Measurements from ENCODE around the gene MAGI1. TPM values are rescaled to one million over a fixed set of nuclear protein-coding genes. Genes with fewer than 3 reads are reported as not detected.

The MAGI1 gene
- total RNA-seq, 2 donors from 2014 or later, result 38.6 to 45.1 TPM

DNA sequence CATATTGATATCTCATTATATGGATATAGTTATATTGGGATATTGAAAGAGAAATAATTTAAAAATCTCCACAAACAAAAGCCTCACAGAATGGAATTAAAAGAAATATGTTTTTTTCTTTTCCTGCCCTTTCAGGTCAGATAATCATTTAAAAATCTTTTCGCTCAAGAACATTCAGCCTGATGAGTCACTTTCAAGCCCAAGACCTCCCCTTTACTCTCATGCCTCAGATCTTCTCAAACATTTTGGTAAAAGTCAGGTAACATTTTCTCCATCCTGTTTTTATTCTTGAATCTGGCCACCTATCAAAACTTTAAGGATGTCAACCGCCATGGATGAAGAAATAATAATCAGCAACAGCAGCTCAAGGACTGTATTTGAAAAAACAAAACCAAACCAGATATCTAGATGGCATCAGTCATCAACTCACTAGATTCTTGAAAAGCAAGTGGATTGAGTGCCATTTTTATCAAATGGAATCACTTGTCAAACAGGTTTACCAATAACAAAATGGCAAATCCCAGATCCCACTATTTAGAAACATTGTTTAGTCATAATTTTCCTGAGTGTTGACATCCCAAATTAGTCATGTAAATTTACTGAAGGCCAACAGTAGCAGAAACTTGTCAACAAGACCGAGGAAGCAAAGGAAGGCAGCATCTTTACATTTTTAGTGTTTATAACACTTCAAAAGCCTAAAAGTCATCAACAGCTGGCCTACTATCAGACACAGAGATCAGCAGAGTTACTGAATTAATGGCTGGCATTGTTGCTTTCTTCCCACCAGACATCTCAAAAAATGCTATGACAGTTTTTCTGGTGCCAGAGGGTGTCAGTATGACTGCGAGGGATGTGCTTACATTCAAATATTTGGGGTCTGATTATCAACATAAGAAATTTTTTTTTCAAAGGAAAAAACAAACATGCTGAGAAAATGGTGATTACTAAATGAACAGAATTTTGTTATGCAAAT, 444.7 kb downstream of the MAGI1 start:
- Histone ChIP-seq H3K9me3 (ENCODE audit: control insufficient read depth, low read length) (no peaks in the 10 kb centered on the region), H3K4me1 (ENCODE audit: control insufficient read depth, insufficient read depth, low read length) (no peaks in the 10 kb centered on the region), H3K4me3 (ENCODE audit: low read length) (no peak overlapping the region), H3K9ac (ENCODE audit: extremely low read depth, low read length, poor library complexity, severe bottlenecking) (no peak overlapping the region), H3K27ac (ENCODE audit: low read depth, low read length) (no peak overlapping the region), H3K36me3 (ENCODE audit: control insufficient read depth, insufficient read depth, low read length) (no peaks in the 10 kb centered on the region), H3K27me3 (ENCODE audit: control insufficient read depth, insufficient read depth, low read length, poor library complexity, severe bottlenecking) (peaks cover 8% of the 10 kb centered on the region)
- Mint-ChIP-seq H3K27ac (no peak overlapping the region), H3K36me3 (ENCODE audit: low read depth) (no peaks in the 10 kb centered on the region), H3K4me3 (no peak overlapping the region), H3K4me1 (peaks cover 20% of the 10 kb centered on the region), H3K9me3 (no peaks in the 10 kb centered on the region), H3K27me3 (ENCODE audit: insufficient read depth) (peaks cover 30% of the 10 kb centered on the region)
- DNase-seq, result no peak
- 80 to 92% methylated on average over 2 to 4 of the region's 4 CpGs for WGBS, 2 experiments (ENCODE audit: insufficient coverage in 1 of 2, insufficient read length in 1 of 2)
- TF ChIP-seq, protein P1, sequence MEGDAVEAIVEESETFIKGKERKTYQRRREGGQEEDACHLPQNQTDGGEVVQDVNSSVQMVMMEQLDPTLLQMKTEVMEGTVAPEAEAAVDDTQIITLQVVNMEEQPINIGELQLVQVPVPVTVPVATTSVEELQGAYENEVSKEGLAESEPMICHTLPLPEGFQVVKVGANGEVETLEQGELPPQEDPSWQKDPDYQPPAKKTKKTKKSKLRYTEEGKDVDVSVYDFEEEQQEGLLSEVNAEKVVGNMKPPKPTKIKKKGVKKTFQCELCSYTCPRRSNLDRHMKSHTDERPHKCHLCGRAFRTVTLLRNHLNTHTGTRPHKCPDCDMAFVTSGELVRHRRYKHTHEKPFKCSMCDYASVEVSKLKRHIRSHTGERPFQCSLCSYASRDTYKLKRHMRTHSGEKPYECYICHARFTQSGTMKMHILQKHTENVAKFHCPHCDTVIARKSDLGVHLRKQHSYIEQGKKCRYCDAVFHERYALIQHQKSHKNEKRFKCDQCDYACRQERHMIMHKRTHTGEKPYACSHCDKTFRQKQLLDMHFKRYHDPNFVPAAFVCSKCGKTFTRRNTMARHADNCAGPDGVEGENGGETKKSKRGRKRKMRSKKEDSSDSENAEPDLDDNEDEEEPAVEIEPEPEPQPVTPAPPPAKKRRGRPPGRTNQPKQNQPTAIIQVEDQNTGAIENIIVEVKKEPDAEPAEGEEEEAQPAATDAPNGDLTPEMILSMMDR (conservative IDR thresholded peaks at IDR 0.05), result no peak

- DNase-seq, result no peak
- TF ChIP-seq, protein P1 (conservative IDR thresholded peaks at IDR 0.05), result no peak
- 98 to 100% methylated on average over 1 to 3 of the region's 3 CpGs for WGBS, 2 experiments (ENCODE audit: insufficient coverage in 1 of 2, insufficient read length in 1 of 2)
- Mint-ChIP-seq H3K4me1 (peaks cover 13% of the 10 kb centered on the region), H3K36me3 (ENCODE audit: low read depth) (no peaks in the 10 kb centered on the region), H3K27me3 (ENCODE audit: insufficient read depth) (peaks cover 6% of the 10 kb centered on the region), H3K9me3 (no peaks in the 10 kb centered on the region), H3K4me3 (no peak overlapping the region), H3K27ac (no peak overlapping the region)
- Histone ChIP-seq H3K4me3 (ENCODE audit: low read length) (no peak overlapping the region), H3K9ac (ENCODE audit: extremely low read depth, low read length, poor library complexity, severe bottlenecking) (no peak overlapping the region), H3K4me1 (ENCODE audit: control insufficient read depth, insufficient read depth, low read length) (no peaks in the 10 kb centered on the region), H3K27ac (ENCODE audit: low read depth, low read length) (no peak overlapping the region), H3K36me3 (ENCODE audit: control insufficient read depth, insufficient read depth, low read length) (no peaks in the 10 kb centered on the region), H3K27me3 (ENCODE audit: control insufficient read depth, insufficient read depth, low read length, poor library complexity, severe bottlenecking) (peaks cover 5% of the 10 kb centered on the region), H3K9me3 (ENCODE audit: control insufficient read depth, low read length) (no peaks in the 10 kb centered on the region)
These were observed 447.4 kb downstream of the MAGI1 start for GRCh38 chr3:65591313-65591712.

DNA sequence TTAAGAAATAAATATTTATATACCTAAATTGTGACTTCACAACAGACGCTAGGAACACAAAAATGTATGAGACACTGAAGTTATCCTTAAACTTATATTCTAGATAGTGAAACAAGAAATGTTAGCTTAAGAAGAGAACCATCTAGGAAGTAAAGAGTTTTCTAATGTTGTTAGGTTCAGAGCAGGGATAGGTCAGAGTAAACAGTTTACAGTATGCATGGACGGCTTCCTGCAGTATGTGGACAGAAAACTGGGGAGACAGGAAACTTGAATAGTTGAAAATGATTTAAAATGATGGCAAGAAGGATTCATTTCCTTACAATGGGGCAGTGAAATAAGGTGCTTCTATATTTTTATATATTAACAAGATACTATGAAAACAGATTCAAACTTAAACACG, 449.8 kb downstream of the MAGI1 start:
- H3K4me3 ChIP-seq (ENCODE audit: low read length), result no peak overlapping the region
- Mint-ChIP-seq H3K4me3 (no peak overlapping the region), H3K27me3 (ENCODE audit: insufficient read depth) (no peaks in the 10 kb centered on the region), H3K27ac (no peak overlapping the region), H3K36me3 (ENCODE audit: low read depth) (no peaks in the 10 kb centered on the region), H3K9me3 (no peaks in the 10 kb centered on the region), H3K4me1 (peaks cover 2% of the 10 kb centered on the region)
- H3K4me1 ChIP-seq (ENCODE audit: control insufficient read depth, insufficient read depth, low read length), result no peaks in the 10 kb centered on the region
- H3K27ac ChIP-seq (ENCODE audit: low read depth, low read length), result no peak overlapping the region
- no peak for DNase-seq
- WGBS, 2 experiments (ENCODE audit: insufficient coverage in 1 of 2, insufficient read length in 1 of 2), result 94 to 100% methylated on average over 2 to 3 of the region's 3 CpGs
- H3K9ac ChIP-seq (ENCODE audit: extremely low read depth, low read length, poor library complexity, severe bottlenecking), result no peak overlapping the region
- no peaks in the 10 kb centered on the region for H3K27me3 ChIP-seq (ENCODE audit: control insufficient read depth, insufficient read depth, low read length, poor library complexity, severe bottlenecking)
- no peaks in the 10 kb centered on the region for H3K9me3 ChIP-seq (ENCODE audit: control insufficient read depth, low read length)
- TF ChIP-seq, protein P1 (conservative IDR thresholded peaks at IDR 0.05), result no peak
- H3K36me3 ChIP-seq (ENCODE audit: control insufficient read depth, insufficient read depth, low read length), result no peaks in the 10 kb centered on the region
